ENCODE measurements around the gene IL21R.

The IL21R gene

DNA sequence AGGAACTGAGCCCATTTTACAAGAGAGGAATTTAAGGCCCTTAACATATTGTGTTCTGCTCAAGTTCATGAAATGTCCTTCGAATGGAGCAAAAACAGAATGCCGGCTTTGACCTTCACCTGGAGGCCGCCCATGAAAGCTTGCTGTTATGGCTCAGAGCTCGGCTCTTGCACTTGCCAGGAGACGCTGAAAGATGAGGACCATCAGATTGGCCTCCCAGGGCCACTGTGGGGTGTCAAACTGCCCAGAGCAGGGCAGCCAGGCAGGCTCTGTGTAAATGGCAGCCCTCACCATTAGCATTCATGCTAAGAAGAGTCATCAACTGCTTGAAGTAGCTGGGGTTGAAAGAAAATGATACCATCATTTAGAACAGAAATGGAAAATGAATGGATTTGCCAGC is 39.3 kb downstream of the IL21R start:
- no peak overlapping the region for H3K4me3 ChIP-seq (ENCODE audit: low read depth, low read length)
- TF ChIP-seq, protein P1, sequence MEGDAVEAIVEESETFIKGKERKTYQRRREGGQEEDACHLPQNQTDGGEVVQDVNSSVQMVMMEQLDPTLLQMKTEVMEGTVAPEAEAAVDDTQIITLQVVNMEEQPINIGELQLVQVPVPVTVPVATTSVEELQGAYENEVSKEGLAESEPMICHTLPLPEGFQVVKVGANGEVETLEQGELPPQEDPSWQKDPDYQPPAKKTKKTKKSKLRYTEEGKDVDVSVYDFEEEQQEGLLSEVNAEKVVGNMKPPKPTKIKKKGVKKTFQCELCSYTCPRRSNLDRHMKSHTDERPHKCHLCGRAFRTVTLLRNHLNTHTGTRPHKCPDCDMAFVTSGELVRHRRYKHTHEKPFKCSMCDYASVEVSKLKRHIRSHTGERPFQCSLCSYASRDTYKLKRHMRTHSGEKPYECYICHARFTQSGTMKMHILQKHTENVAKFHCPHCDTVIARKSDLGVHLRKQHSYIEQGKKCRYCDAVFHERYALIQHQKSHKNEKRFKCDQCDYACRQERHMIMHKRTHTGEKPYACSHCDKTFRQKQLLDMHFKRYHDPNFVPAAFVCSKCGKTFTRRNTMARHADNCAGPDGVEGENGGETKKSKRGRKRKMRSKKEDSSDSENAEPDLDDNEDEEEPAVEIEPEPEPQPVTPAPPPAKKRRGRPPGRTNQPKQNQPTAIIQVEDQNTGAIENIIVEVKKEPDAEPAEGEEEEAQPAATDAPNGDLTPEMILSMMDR (IDR thresholded peaks at IDR 0.05; ENCODE audit: insufficient read depth, low read length, missing control alignments) = no peak
- POLR2A ChIA-PET = no interaction called here
- CTCF ChIA-PET = interaction anchor here (1.1 to 1.2 kb wide), 2 partner anchors 12 to 14 kb away, joined by 3 read pairs; no protein-coding TSS in a partner anchor
- no peak for DNase-seq (ENCODE audit: low read depth, low spot score)

DNA sequence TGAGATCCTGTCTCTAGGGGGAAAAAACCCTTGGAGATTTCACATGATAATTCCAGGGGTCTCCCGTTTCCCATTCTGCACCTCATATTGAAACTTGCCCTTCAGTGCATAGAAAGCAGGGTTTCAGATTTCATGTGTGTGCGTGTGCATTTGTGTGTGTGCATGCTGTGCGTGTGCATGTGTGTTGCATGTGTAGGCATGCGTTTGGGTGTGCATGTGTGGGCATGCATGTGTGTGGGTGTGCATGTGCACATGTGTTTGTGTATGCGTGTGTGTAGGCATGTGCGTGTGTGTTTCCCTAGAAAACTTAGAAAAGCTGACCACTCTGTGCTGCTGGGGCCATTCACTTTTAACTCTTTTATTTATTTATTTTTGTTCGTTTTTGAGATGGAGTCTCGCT is 40.0 kb downstream of the IL21R start:
- DNase-seq (ENCODE audit: low read depth, low spot score) = no peak
- H3K4me3 ChIP-seq (ENCODE audit: low read depth, low read length) = no peak overlapping the region
- ChIA-PET POLR2A (no interaction called here), CTCF (interaction anchor here (1.2 kb wide), 1 partner anchor 13 kb away, joined by 3 read pairs; no protein-coding TSS in a partner anchor)
- TF ChIP-seq, protein P1 (IDR thresholded peaks at IDR 0.05; ENCODE audit: insufficient read depth, low read length, missing control alignments) = no peak

DNA sequence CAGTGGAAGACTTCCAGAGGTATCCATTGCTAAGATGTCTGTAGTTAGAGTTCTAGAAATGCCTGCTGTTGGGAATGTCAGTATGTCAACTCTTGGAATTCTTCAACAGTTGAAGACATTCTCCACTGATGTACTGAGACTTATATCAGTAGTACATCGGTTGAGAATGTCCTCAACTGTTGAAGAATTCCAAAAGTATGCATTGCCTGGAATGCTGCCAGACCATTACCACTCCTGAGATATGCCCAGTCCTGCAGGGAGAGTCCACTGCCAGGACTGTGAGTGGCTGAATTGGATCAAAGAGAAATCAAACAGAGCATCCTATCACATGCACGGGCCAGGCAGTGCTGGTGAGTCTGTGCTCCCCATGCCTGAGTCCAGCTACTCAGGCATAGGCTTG is 42.0 kb downstream of the IL21R start:
- POLR2A ChIA-PET = interaction anchor here (1.0 kb wide), 1 partner anchor 241 kb away, joined by 3 read pairs; the partner anchor contains the start of gene KDM8
- CTCF ChIA-PET = no interaction called here

DNA sequence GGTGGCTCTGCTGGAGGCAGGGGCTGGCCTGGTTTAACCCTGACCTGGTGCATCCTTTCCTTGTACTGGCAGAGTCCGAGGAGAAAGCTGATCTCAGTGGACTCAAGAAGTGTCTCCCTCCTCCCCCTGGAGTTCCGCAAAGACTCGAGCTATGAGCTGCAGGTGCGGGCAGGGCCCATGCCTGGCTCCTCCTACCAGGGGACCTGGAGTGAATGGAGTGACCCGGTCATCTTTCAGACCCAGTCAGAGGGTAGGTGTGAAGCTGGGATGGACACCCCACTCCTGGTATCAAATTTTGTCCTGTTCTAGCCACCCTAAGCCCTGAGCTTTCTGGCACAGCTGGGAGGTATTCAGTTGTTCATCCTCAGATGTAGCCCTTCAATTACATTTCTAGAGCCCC is 42.5 kb downstream of the IL21R start:
- TF ChIP-seq, protein P1 (IDR thresholded peaks at IDR 0.05; ENCODE audit: insufficient read depth, low read length, missing control alignments) = no peak
- no peak overlapping the region for H3K4me3 ChIP-seq (ENCODE audit: low read depth, low read length)
- POLR2A ChIA-PET = interaction anchor here (1.0 kb wide), 1 partner anchor 241 kb away, joined by 3 read pairs; the partner anchor contains the start of gene KDM8
- no peak for DNase-seq (ENCODE audit: low read depth, low spot score)
- CTCF ChIA-PET = interaction anchor here (1.3 to 1.4 kb wide), 2 partner anchors 10 kb away, joined by 4 to 5 read pairs; no protein-coding TSS in a partner anchor

More for the DNA sequence above, 42.0 kb downstream of the IL21R start:
- TF ChIP-seq, protein P1 (IDR thresholded peaks at IDR 0.05; ENCODE audit: insufficient read depth, low read length, missing control alignments) = no peak
- DNase-seq (ENCODE audit: low read depth, low spot score) = no peak
- no peak overlapping the region for H3K4me3 ChIP-seq (ENCODE audit: low read depth, low read length)

DNA sequence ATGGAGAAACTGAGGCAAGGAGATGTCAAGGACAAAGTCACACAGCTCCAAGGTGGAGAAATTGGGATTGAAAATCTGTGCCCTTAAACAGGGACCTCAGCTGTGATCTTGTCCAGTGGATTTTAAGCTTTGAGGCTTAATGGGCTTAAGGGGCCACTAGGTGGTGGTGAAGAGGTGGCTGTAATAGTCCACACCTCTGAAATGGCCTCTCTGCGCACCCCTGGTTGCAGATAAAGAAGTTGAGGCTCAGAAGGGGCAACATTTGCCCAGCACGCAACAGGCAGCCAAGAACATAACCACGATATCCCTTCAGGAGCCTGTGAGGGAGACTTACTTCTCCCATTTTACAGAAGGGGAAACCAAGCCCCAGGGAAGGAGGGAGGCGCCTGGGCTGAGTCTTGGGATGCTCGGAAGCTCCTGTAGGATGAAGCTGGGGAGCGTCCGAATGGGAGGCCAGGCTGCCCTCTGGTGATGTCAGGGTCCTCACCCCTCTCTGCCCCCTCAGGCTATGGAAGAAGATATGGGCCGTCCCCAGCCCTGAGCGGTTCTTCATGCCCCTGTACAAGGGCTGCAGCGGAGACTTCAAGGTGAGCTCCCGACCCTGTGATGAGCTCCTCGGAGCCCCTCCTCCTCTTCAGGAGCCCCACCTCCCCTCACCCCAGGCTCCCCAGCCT is 43.7 kb downstream of the IL21R start:
- TF ChIP-seq, protein P1 (IDR thresholded peaks at IDR 0.05; ENCODE audit: insufficient read depth, low read length, missing control alignments) = no peak
- DNase-seq (ENCODE audit: low read depth, low spot score) = no peak
- CTCF ChIA-PET = interaction anchor here (1.3 to 2.0 kb wide), 3 partner anchors 9 to 13 kb away, joined by 4 to 9 read pairs (median 5); no protein-coding TSS in a partner anchor
- no peak overlapping the region for H3K4me3 ChIP-seq (ENCODE audit: low read depth, low read length)
- POLR2A ChIA-PET = no interaction called here

DNA sequence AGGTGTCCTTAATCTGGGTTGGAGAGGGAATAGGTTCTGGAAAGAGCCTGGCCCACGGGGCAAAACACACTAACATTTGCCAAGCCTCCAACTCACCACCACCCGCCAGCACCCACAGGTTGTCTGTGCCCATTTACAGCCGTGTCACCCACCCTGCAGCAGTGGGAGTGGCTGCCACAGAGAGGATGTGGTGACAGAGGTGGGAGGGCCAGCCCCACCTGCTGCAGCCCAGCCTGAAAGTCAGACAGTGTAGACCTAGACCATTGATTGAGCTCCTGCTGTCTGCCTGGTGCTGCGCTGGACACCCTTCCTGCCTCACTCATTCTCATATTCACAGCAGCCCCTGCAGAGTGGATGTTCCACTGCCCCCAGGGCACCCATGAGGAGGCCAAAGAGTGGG is 44.7 kb downstream of the IL21R start:
- CTCF ChIA-PET = interaction anchor here (1.4 to 2.0 kb wide), 2 partner anchors 9 to 12 kb away, joined by 3 to 9 read pairs; no protein-coding TSS in a partner anchor
- no peak overlapping the region for H3K4me3 ChIP-seq (ENCODE audit: low read depth, low read length)
- DNase-seq (ENCODE audit: low read depth, low spot score) = no peak
- TF ChIP-seq, protein P1 (IDR thresholded peaks at IDR 0.05; ENCODE audit: insufficient read depth, low read length, missing control alignments) = no peak
- POLR2A ChIA-PET = no interaction called here

All from AG04449 (cell line).